ENCODE data around the gene MAGI1. TPM values are rescaled to one million over a fixed set of nuclear protein-coding genes. Genes with fewer than 3 reads are reported as not detected.

Gene MAGI1
- total and polyA plus RNA-seq, 2 donors (not counting 1 experiment from before 2014, with no cell fraction given) = 0.10 to 0.22 TPM

- ChIA-PET CTCF (no interaction called here), POLR2A (no interaction called here)
- no peaks in the 10 kb centered on the region for H3K9me3 Mint-ChIP-seq (ENCODE audit: insufficient read depth)
- Histone ChIP-seq H2AFZ (ENCODE audit: insufficient read depth, low read depth, low read length, poor library complexity, severe bottlenecking) (no peak overlapping the region), H3K9me3 (ENCODE audit: control extremely low read depth in 1 of 3, control insufficient read depth in 2 of 3, insufficient read depth in 1 of 3, low read length in 2 of 3) (no peaks in the 10 kb centered on the region), H3K9ac (ENCODE audit: low read length) (no peak overlapping the region), H3K4me2 (replicated peaks; ENCODE audit: low read depth, low read length, poor library complexity, severe bottlenecking) (no peak overlapping the region), H3K36me3 (replicated peaks in 1 of 2; ENCODE audit: control extremely low read depth in 1 of 2, control insufficient read depth in 1 of 2, extremely low read depth in 1 of 2, insufficient read depth in 2 of 2, low read length in 1 of 2) (no peaks in the 10 kb centered on the region), H3K79me2 (ENCODE audit: control insufficient read depth, insufficient read depth, low read length) (no peaks in the 10 kb centered on the region), H3K27me3 (replicated peaks in 1 of 4; ENCODE audit: control extremely low read depth in 1 of 4, control insufficient read depth in 3 of 4, insufficient read depth in 4 of 4, low read length in 3 of 4) (no peaks in the 10 kb centered on the region), H3K4me1 (ENCODE audit: control insufficient read depth in 2 of 2, insufficient read depth in 2 of 2, low read length in 2 of 2) (no peaks in the 10 kb centered on the region), H4K20me1 (ENCODE audit: control insufficient read depth, insufficient read depth, low read length, poor library complexity, severe bottlenecking) (no peaks in the 10 kb centered on the region), H3K4me3 (ENCODE audit: control extremely low read depth in 1 of 5, extremely low read depth in 1 of 5, insufficient read depth in 1 of 5, low read depth in 2 of 5, low read length in 4 of 5) (no peak overlapping the region), H3K27ac (ENCODE audit: low read length in 2 of 2) (no peak overlapping the region)
- no peak for ATAC-seq (ENCODE audit: low read depth)
- no peak overlapping the region for H3K4me3 Mint-ChIP-seq
- WGBS (ENCODE audit: insufficient coverage) = no CpG with 5 or more reads among the region's 1 CpG
- H3K27ac Mint-ChIP-seq = no peak overlapping the region
- intact Hi-C loops (cut with micrococcal nuclease) = no loop called here
- no peak for DNase-seq
- H3K4me1 Mint-ChIP-seq = no peaks in the 10 kb centered on the region
- no peaks in the 10 kb centered on the region for H3K27me3 Mint-ChIP-seq
- no peak for TF ChIP-seq CTCF (IDR thresholded peaks at IDR 0.05)
- no peak for TF ChIP-seq EZH2 (IDR thresholded peaks at IDR 0.05; ENCODE audit: borderline replicate concordance, insufficient read depth, low read depth, low read length, poor library complexity, severe bottlenecking)
Observed at GRCh38 chr3:65540666-65541065, 498.1 kb downstream of the MAGI1 start.

GRCh38 chr3:65539616-65540015 is 499.1 kb downstream of the MAGI1 start:
- no peaks in the 10 kb centered on the region for H3K9me3 Mint-ChIP-seq (ENCODE audit: insufficient read depth)
- Histone ChIP-seq H3K9ac (ENCODE audit: low read length) (no peak overlapping the region), H3K4me1 (ENCODE audit: control insufficient read depth in 2 of 2, insufficient read depth in 2 of 2, low read length in 2 of 2) (no peaks in the 10 kb centered on the region), H4K20me1 (ENCODE audit: control insufficient read depth, insufficient read depth, low read length, poor library complexity, severe bottlenecking) (no peaks in the 10 kb centered on the region), H3K4me2 (replicated peaks; ENCODE audit: low read depth, low read length, poor library complexity, severe bottlenecking) (no peak overlapping the region), H3K36me3 (replicated peaks in 1 of 2; ENCODE audit: control extremely low read depth in 1 of 2, control insufficient read depth in 1 of 2, extremely low read depth in 1 of 2, insufficient read depth in 2 of 2, low read length in 1 of 2) (no peaks in the 10 kb centered on the region), H3K9me3 (ENCODE audit: control extremely low read depth in 1 of 3, control insufficient read depth in 2 of 3, insufficient read depth in 1 of 3, low read length in 2 of 3) (no peaks in the 10 kb centered on the region), H3K79me2 (ENCODE audit: control insufficient read depth, insufficient read depth, low read length) (no peaks in the 10 kb centered on the region), H3K4me3 (ENCODE audit: control extremely low read depth in 1 of 5, extremely low read depth in 1 of 5, insufficient read depth in 1 of 5, low read depth in 2 of 5, low read length in 4 of 5) (no peak overlapping the region), H3K27me3 (replicated peaks in 1 of 4; ENCODE audit: control extremely low read depth in 1 of 4, control insufficient read depth in 3 of 4, insufficient read depth in 4 of 4, low read length in 3 of 4) (no peaks in the 10 kb centered on the region), H3K27ac (ENCODE audit: low read length in 2 of 2) (no peak overlapping the region), H2AFZ (ENCODE audit: insufficient read depth, low read depth, low read length, poor library complexity, severe bottlenecking) (no peak overlapping the region)
- H3K27me3 Mint-ChIP-seq = no peaks in the 10 kb centered on the region
- ChIA-PET CTCF (no interaction called here), POLR2A (no interaction called here)
- no peak for DNase-seq
- WGBS (ENCODE audit: insufficient coverage) = 75% methylated on average over 1 of the region's 1 CpG
- H3K4me3 Mint-ChIP-seq = no peak overlapping the region
- no peaks in the 10 kb centered on the region for H3K4me1 Mint-ChIP-seq
- ATAC-seq (ENCODE audit: low read depth) = no peak
- no peak for TF ChIP-seq EZH2 (IDR thresholded peaks at IDR 0.05; ENCODE audit: borderline replicate concordance, insufficient read depth, low read depth, low read length, poor library complexity, severe bottlenecking)
- TF ChIP-seq CTCF (IDR thresholded peaks at IDR 0.05) = no peak
- intact Hi-C loops (cut with micrococcal nuclease) = no loop called here
- no peak overlapping the region for H3K27ac Mint-ChIP-seq
